SK-N-SH treated with all-trans-retinoic acid at 6 μM for 48 hours (cell line): ENCODE measurements around the gene DEPDC5.

ENCODE experiments used
- ATAC-seq: fragments of 200-7000 bp; cut with Tn5 transposase; 3 replicates; pipeline ENCODE4 v1.9.1; 2020; ENCODE audit warnings: mild to moderate bottlenecking, moderate library complexity
- ARNTL ChIP-seq: fragments of 450-650 bp; formaldehyde crosslinking; IDR thresholded peaks from 2 replicates; pipeline ENCODE4 v1.5.0; 2020; ENCODE audit warnings: low read depth, mild to moderate bottlenecking, moderate library complexity, borderline replicate concordance
- BACH2 ChIP-seq: fragments of 250-450 bp; sonication (Bioruptor Pico); IDR thresholded peaks from 2 replicates; pipeline ENCODE4 v1.9.0; 2021; ENCODE audit warnings: mild to moderate bottlenecking, borderline replicate concordance
- CSDC2 ChIP-seq: fragments of 250-450 bp; sonication (Bioruptor Pico); IDR thresholded peaks from 2 replicates; pipeline ENCODE4 v1.5.0; 2020; ENCODE audit warnings: mild to moderate bottlenecking, moderate library complexity
- GLIS3 ChIP-seq: fragments of 250-450 bp; sonication (Bioruptor Pico); IDR thresholded peaks from 2 replicates; pipeline ENCODE4 v1.5.0; 2020; ENCODE audit warnings: mild to moderate bottlenecking, moderate library complexity
- OSR1 ChIP-seq: fragments of 250-450 bp; sonication (Bioruptor Pico); IDR thresholded peaks from 2 replicates; pipeline ENCODE4 v1.8.0; 2022; ENCODE audit warnings: moderate library complexity, mild to moderate bottlenecking, inconsistent platforms
- PPARA ChIP-seq: fragments of 250-450 bp; sonication (Bioruptor Pico); IDR thresholded peaks from 2 replicates; pipeline ENCODE4 v1.5.0; 2020; ENCODE audit warnings: mild to moderate bottlenecking, borderline replicate concordance
- RARB ChIP-seq: fragments of 250-450 bp; sonication (Bioruptor Pico); IDR thresholded peaks from 2 replicates; pipeline ENCODE4 v1.8.0; 2021; ENCODE audit warnings: mild to moderate bottlenecking, moderate library complexity
- SNAI2 ChIP-seq: fragments of 250-450 bp; sonication (Bioruptor Pico); IDR thresholded peaks from 2 replicates; pipeline ENCODE4 v1.5.0; 2020; ENCODE audit warnings: mild to moderate bottlenecking, moderate library complexity
- TCF4 ChIP-seq: fragments of 250-450 bp; sonication (Bioruptor Pico); IDR thresholded peaks from 2 replicates; pipeline ENCODE4 v1.8.0; 2021; ENCODE audit warnings: mild to moderate bottlenecking, moderate library complexity, borderline replicate concordance
- TOX ChIP-seq: fragments of 250-450 bp; sonication (Bioruptor Pico); IDR thresholded peaks from 2 replicates; pipeline ENCODE4 v1.8.0; 2021; ENCODE audit warnings: mild to moderate bottlenecking, moderate library complexity, borderline replicate concordance
- ZC3H10 ChIP-seq: fragments of 250-450 bp; sonication (Bioruptor Pico); IDR thresholded peaks from 2 replicates; pipeline ENCODE4 v1.5.1; 2021; ENCODE audit warnings: mild to moderate bottlenecking, moderate library complexity
- ZFP3 ChIP-seq: fragments of 250-450 bp; sonication (Bioruptor Pico); IDR thresholded peaks from 2 replicates; pipeline ENCODE4 v1.5.0; 2020; ENCODE audit warnings: mild to moderate bottlenecking, moderate library complexity
- ZFP30 ChIP-seq: fragments of 450-650 bp; formaldehyde crosslinking; IDR thresholded peaks from 2 replicates; pipeline ENCODE4 v1.5.0; 2022; ENCODE audit warnings: mild to moderate bottlenecking, moderate library complexity
- ZNF565 ChIP-seq: fragments of 450-650 bp; formaldehyde crosslinking; conservative IDR thresholded peaks from 2 replicates; pipeline ENCODE4 v1.5.0; 2020; ENCODE audit warnings: low read depth, mild to moderate bottlenecking, moderate library complexity
- ZNF70 ChIP-seq: fragments of 450-650 bp; formaldehyde crosslinking; IDR thresholded peaks from 2 replicates; pipeline ENCODE4 v1.5.0; 2020; ENCODE audit warnings: mild to moderate bottlenecking, moderate library complexity
- ZNF8 ChIP-seq: fragments of 450-650 bp; formaldehyde crosslinking; IDR thresholded peaks from 2 replicates; pipeline ENCODE4 v1.5.0; 2020; ENCODE audit warnings: mild to moderate bottlenecking, moderate library complexity
- TF ChIP-seq, protein P1 (sequence below): fragments of 250-450 bp; sonication (Bioruptor Pico); IDR thresholded peaks from 2 replicates; pipeline ENCODE4 v1.5.0; 2020; ENCODE audit warnings: mild to moderate bottlenecking, moderate library complexity
- TF ChIP-seq, protein P2 (sequence below): fragments of 250-450 bp; sonication (Bioruptor Pico); IDR thresholded peaks from 2 replicates; pipeline ENCODE4 v1.8.0; 2020; ENCODE audit warnings: mild to moderate bottlenecking, moderate library complexity, borderline replicate concordance
- TF ChIP-seq, protein P3 (sequence below): fragments of 250-450 bp; sonication (Bioruptor Pico); IDR thresholded peaks from 2 replicates; pipeline ENCODE4 v1.5.1; 2021; ENCODE audit warnings: mild to moderate bottlenecking, moderate library complexity
- TF ChIP-seq, protein P4 (sequence below): fragments of 250-450 bp; sonication (Bioruptor Pico); IDR thresholded peaks from 2 replicates; pipeline ENCODE4 v1.5.1; 2020; ENCODE audit warnings: low read depth, mild to moderate bottlenecking, moderate library complexity

The DEPDC5 gene

DNA sequence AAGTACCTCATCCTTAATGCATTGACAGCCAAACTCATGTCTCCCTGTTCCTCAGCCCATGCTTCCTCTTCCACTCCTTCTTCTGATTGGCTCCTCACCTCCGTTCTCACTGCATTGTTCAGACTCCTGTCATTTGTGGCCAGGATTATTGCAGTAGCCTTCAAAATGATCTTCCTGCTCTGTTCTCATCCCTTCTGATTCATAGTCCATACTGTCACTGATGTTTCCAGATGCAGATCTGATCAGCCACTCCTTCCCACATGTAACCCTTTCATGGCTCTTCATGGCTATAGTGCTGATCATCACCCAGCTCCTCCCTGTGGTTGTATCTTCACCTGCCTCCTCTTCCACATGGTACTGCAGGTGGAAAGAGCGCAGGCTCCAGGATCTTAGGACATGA is 71.7 kb downstream of the DEPDC5 start:
- TF ChIP-seq OSR1 (CRISPR knock-in tag) (no peak), ZNF565 (no peak), RARB (no peak), CSDC2 (CRISPR knock-in tag) (no peak), PPARA (CRISPR knock-in tag) (no peak), ZNF70 (CRISPR knock-in tag) (no peak), TOX (CRISPR knock-in tag) (no peak), TCF4 (CRISPR knock-in tag) (no peak), ZFP3 (CRISPR knock-in tag) (no peak), ZFP30 (no peak), ARNTL (CRISPR knock-in tag) (no peak)
- TF ChIP-seq, protein P1, sequence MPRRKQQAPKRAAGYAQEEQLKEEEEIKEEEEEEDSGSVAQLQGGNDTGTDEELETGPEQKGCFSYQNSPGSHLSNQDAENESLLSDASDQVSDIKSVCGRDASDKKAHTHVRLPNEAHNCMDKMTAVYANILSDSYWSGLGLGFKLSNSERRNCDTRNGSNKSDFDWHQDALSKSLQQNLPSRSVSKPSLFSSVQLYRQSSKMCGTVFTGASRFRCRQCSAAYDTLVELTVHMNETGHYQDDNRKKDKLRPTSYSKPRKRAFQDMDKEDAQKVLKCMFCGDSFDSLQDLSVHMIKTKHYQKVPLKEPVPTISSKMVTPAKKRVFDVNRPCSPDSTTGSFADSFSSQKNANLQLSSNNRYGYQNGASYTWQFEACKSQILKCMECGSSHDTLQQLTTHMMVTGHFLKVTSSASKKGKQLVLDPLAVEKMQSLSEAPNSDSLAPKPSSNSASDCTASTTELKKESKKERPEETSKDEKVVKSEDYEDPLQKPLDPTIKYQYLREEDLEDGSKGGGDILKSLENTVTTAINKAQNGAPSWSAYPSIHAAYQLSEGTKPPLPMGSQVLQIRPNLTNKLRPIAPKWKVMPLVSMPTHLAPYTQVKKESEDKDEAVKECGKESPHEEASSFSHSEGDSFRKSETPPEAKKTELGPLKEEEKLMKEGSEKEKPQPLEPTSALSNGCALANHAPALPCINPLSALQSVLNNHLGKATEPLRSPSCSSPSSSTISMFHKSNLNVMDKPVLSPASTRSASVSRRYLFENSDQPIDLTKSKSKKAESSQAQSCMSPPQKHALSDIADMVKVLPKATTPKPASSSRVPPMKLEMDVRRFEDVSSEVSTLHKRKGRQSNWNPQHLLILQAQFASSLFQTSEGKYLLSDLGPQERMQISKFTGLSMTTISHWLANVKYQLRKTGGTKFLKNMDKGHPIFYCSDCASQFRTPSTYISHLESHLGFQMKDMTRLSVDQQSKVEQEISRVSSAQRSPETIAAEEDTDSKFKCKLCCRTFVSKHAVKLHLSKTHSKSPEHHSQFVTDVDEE: no peak
- TF ChIP-seq, protein P2, sequence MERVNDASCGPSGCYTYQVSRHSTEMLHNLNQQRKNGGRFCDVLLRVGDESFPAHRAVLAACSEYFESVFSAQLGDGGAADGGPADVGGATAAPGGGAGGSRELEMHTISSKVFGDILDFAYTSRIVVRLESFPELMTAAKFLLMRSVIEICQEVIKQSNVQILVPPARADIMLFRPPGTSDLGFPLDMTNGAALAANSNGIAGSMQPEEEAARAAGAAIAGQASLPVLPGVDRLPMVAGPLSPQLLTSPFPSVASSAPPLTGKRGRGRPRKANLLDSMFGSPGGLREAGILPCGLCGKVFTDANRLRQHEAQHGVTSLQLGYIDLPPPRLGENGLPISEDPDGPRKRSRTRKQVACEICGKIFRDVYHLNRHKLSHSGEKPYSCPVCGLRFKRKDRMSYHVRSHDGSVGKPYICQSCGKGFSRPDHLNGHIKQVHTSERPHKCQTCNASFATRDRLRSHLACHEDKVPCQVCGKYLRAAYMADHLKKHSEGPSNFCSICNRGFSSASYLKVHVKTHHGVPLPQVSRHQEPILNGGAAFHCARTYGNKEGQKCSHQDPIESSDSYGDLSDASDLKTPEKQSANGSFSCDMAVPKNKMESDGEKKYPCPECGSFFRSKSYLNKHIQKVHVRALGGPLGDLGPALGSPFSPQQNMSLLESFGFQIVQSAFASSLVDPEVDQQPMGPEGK: no peak
- TF ChIP-seq, protein P3, sequence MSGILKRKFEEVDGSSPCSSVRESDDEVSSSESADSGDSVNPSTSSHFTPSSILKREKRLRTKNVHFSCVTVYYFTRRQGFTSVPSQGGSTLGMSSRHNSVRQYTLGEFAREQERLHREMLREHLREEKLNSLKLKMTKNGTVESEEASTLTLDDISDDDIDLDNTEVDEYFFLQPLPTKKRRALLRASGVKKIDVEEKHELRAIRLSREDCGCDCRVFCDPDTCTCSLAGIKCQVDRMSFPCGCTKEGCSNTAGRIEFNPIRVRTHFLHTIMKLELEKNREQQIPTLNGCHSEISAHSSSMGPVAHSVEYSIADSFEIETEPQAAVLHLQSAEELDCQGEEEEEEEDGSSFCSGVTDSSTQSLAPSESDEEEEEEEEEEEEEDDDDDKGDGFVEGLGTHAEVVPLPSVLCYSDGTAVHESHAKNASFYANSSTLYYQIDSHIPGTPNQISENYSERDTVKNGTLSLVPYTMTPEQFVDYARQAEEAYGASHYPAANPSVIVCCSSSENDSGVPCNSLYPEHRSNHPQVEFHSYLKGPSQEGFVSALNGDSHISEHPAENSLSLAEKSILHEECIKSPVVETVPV (CRISPR knock-in tag): no peak
- ATAC-seq: no peak

DNA sequence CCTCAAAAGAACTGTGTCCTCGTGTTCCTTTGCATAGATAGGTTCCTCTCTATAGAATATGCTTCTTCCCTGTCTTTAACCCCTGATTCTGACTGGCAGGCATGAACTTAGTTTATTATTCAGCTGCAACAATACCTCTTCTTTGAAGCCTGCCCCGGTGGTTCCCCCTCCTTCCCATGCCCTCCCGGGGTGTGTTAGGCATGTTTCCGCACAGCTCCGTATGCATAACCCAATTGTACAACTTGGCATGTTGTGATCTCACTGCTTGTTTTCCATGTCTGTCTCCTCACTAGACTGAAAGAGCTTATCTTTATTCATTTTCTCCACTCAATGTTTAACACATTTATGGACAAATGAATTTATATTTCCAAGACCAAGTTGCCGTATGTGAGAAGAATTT is 72.6 kb downstream of the DEPDC5 start:
- TF ChIP-seq ZC3H10 (CRISPR knock-in tag) (no peak), SNAI2 (no peak), ZFP3 (CRISPR knock-in tag) (no peak), RARB (no peak), GLIS3 (CRISPR knock-in tag) (no peak), TCF4 (CRISPR knock-in tag) (no peak), OSR1 (CRISPR knock-in tag) (no peak), ZNF8 (CRISPR knock-in tag) (no peak), BACH2 (CRISPR knock-in tag) (no peak), ZFP30 (no peak), ZNF70 (CRISPR knock-in tag) (no peak), CSDC2 (CRISPR knock-in tag) (no peak), TOX (CRISPR knock-in tag) (no peak)
- TF ChIP-seq, protein P4, sequence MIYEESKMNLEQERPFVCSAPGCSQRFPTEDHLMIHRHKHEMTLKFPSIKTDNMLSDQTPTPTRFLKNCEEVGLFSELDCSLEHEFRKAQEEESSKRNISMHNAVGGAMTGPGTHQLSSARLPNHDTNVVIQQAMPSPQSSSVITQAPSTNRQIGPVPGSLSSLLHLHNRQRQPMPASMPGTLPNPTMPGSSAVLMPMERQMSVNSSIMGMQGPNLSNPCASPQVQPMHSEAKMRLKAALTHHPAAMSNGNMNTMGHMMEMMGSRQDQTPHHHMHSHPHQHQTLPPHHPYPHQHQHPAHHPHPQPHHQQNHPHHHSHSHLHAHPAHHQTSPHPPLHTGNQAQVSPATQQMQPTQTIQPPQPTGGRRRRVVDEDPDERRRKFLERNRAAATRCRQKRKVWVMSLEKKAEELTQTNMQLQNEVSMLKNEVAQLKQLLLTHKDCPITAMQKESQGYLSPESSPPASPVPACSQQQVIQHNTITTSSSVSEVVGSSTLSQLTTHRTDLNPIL (CRISPR knock-in tag): no peak
- TF ChIP-seq, protein P3 (CRISPR knock-in tag): no peak
- TF ChIP-seq, protein P2: no peak
- TF ChIP-seq, protein P1: no peak
- no peak for ATAC-seq
